Liver (tissue), 9 donors: ENCODE measurements around the gene MAPK6. TPM values are rescaled to one million over a fixed set of nuclear protein-coding genes. Genes with fewer than 3 reads are reported as not detected.

Experiments
- DNase-seq: peaks from one replicate; pipeline ENCODE4 v3.0.0-alpha.2; 2017; ENCODE audit warnings: low spot score
- H3K27ac ChIP-seq, 2 donors: one replicate each; pipeline ENCODE4 v1.7.0; 2013; ENCODE audit warnings: inconsistent platforms in 2 of 2, low read length in 2 of 2, control low read depth in 1 of 2, low read depth in 1 of 2, mild to moderate bottlenecking in 1 of 2
- H3K27me3 ChIP-seq, 4 donors: one replicate each; pipeline versions ENCODE4 v1.6.1 to v1.7.0; 2013; ENCODE audit warnings: low read length in 3 of 4, inconsistent platforms in 1 of 4, mild to moderate bottlenecking in 1 of 4, moderate library complexity in 1 of 4; ENCODE audit not compliant: control insufficient read depth in 4 of 4, insufficient read depth in 4 of 4
- H3K36me3 ChIP-seq, 4 donors: one replicate each; pipeline versions ENCODE4 v1.6.1 to v1.7.0; 2013; ENCODE audit warnings: low read length in 3 of 4, mild to moderate bottlenecking in 3 of 4, low read depth in 1 of 4, moderate library complexity in 1 of 4; ENCODE audit not compliant: control insufficient read depth in 4 of 4, insufficient read depth in 3 of 4
- H3K4me1 ChIP-seq, 4 donors: one replicate each; pipeline versions ENCODE4 v1.6.1 to v1.7.0; 2013; ENCODE audit warnings: low read length in 3 of 4, mild to moderate bottlenecking in 3 of 4, moderate library complexity in 1 of 4; ENCODE audit not compliant: control insufficient read depth in 4 of 4, insufficient read depth in 4 of 4
- H3K4me3 ChIP-seq, 3 donors: one replicate each; pipeline versions ENCODE4 v1.6.1 to v1.7.0; 2013; ENCODE audit warnings: low read length in 3 of 3, control low read depth in 1 of 3, low read depth in 1 of 3, mild to moderate bottlenecking in 1 of 3
- H3K9ac ChIP-seq, 2 donors: one replicate each; pipeline ENCODE4 v1.7.0; 2013; ENCODE audit warnings: low read length in 2 of 2, mild to moderate bottlenecking in 2 of 2, moderate library complexity in 2 of 2, control low read depth in 1 of 2, low read depth in 1 of 2
- H3K9me3 ChIP-seq, 4 donors: one replicate each; pipeline versions ENCODE4 v1.6.1 to v1.7.0; 2013; ENCODE audit warnings: low read length in 3 of 4; ENCODE audit not compliant: control insufficient read depth in 4 of 4
- EGR1 ChIP-seq, 2 donors: IDR thresholded peaks; 2 replicates each; pipeline ENCODE4 v1.6.1; 2016 to 2018; ENCODE audit warnings: antibody characterized with exemption in 2 of 2, low read depth in 2 of 2
- FOXA1 ChIP-seq: IDR thresholded peaks from 2 replicates; pipeline ENCODE4 v1.6.1; 2016; ENCODE audit warnings: antibody characterized with exemption
- FOXA2 ChIP-seq: IDR thresholded peaks from 2 replicates; pipeline ENCODE4 v1.6.1; 2016; ENCODE audit warnings: antibody characterized with exemption
- GABPA ChIP-seq, 2 donors: IDR thresholded peaks in 1 of 2; conservative IDR thresholded peaks in 1 of 2; 2 replicates each; pipeline ENCODE4 v1.6.1; 2016; ENCODE audit warnings: antibody characterized with exemption in 2 of 2, mild to moderate bottlenecking in 1 of 2, moderate library complexity in 1 of 2
- HNF4A ChIP-seq, 2 donors: conservative IDR thresholded peaks; 2 replicates each; pipeline ENCODE4 v1.6.1; 2016; ENCODE audit warnings: antibody characterized with exemption in 2 of 2, mild to moderate bottlenecking in 2 of 2
- HNF4G ChIP-seq: IDR thresholded peaks from 2 replicates; pipeline ENCODE4 v1.6.1; 2016; ENCODE audit warnings: antibody characterized with exemption
- JUND ChIP-seq, 2 donors: IDR thresholded peaks; 2 replicates each; pipeline ENCODE4 v1.6.1; 2016; ENCODE audit warnings: antibody characterized with exemption in 2 of 2
- MAX ChIP-seq: IDR thresholded peaks from 2 replicates; pipeline ENCODE4 v1.6.1; 2016; ENCODE audit warnings: antibody characterized with exemption
- NR2F2 ChIP-seq: IDR thresholded peaks from 2 replicates; pipeline ENCODE4 v1.6.1; 2016; ENCODE audit warnings: antibody characterized with exemption
- RAD21 ChIP-seq, 2 donors: IDR thresholded peaks; 2 replicates each; pipeline ENCODE4 v1.6.1; 2016; ENCODE audit warnings: antibody characterized with exemption in 2 of 2, mild to moderate bottlenecking in 2 of 2
- REST ChIP-seq: IDR thresholded peaks from 2 replicates; pipeline ENCODE4 v1.6.1; 2016; ENCODE audit warnings: antibody characterized with exemption, mild to moderate bottlenecking
- RXRA ChIP-seq, 2 donors: IDR thresholded peaks; 2 replicates each; pipeline ENCODE4 v1.6.1; 2017 to 2018; ENCODE audit warnings: antibody characterized with exemption in 2 of 2, mild to moderate bottlenecking in 1 of 2
- SP1 ChIP-seq: IDR thresholded peaks from 2 replicates; pipeline ENCODE4 v1.6.1; 2018; ENCODE audit warnings: antibody characterized with exemption, mild to moderate bottlenecking
- TAF1 ChIP-seq: conservative IDR thresholded peaks from 2 replicates; pipeline ENCODE4 v1.6.1; 2016; ENCODE audit warnings: antibody characterized with exemption, mild to moderate bottlenecking
- YY1 ChIP-seq: IDR thresholded peaks from 2 replicates; pipeline ENCODE4 v1.6.1; 2016; ENCODE audit warnings: antibody characterized with exemption, mild to moderate bottlenecking
- WGBS: extraction: QIAGEN DNeasy Blood & Tissue Kit; methylation state at CpG from one replicate; pipeline ENCODE4 v1.1.7; 2013; 5-methylcytosine and 5-hydroxymethylcytosine counted together
- polyA plus RNA-seq, 2 donors: library from polyadenylated mRNA; stranded (reverse) in 1 of 2; unstranded in 1 of 2; fragments of 200-250 nt in 1 of 2; fragments of >200 nt in 1 of 2; fragmentation: Nextera tagmentation in 1 of 2; extraction: Ambion mirVana in 1 of 2; gene quantifications; one replicate each; pipeline versions ENCODE4 v1.2.1 to v1.2.3, GENCODE V29; 2013 to 2015
- total RNA-seq, 2 donors: library from RNA; depleted of rRNA; stranded (reverse); fragments of >200 nt; gene quantifications; one replicate each; pipeline ENCODE4 v1.2.3, GENCODE V29; 2014
- TF ChIP-seq, protein P1 (sequence below): IDR thresholded peaks from 2 replicates; pipeline ENCODE4 v1.6.1; 2016; ENCODE audit warnings: antibody characterized with exemption
- TF ChIP-seq, protein P2 (sequence below): fragments of 150-350 bp; IDR thresholded peaks from 2 replicates; pipeline ENCODE4 v1.5.1; 2017; ENCODE audit warnings: improper control_type of control experiment, low read depth, low read length; ENCODE audit not compliant: missing input control
- TF ChIP-seq, protein P3 (sequence below): IDR thresholded peaks from 2 replicates; pipeline ENCODE4 v1.6.1; 2016; ENCODE audit warnings: antibody characterized with exemption
- donor health status: healthy.
- donor health status: healthy.
- donor health status: healthy.
- donor health status: healthy.
- donor health status: healthy.

MAPK6 gene
- total and polyA plus RNA-seq, 4 donors, result 9.7 to 47.8 (median 32.1) TPM

GRCh38 chr15:52068004-52068615 lies 49.1 kb downstream of the MAPK6 start:
- Histone ChIP-seq H3K27ac (no peak overlapping the region), H3K4me1 (peaks cover 19 to 45% (median 41%) of the 10 kb centered on the region in 4 donors), H3K9me3 (no peaks in the 10 kb centered on the region), H3K4me3 (no peak overlapping the region), H3K9ac (no peak overlapping the region), H3K27me3 (no peaks in the 10 kb centered on the region), H3K36me3 (peaks cover 0 to 18% (median 5%) of the 10 kb centered on the region in 4 donors)
- no peak for DNase-seq
- TF ChIP-seq NR2F2 (no peak), FOXA2 (no peak), REST (peak; percentile 5)
- WGBS, result 65% methylated on average over 2 of the region's 2 CpGs

DNA sequence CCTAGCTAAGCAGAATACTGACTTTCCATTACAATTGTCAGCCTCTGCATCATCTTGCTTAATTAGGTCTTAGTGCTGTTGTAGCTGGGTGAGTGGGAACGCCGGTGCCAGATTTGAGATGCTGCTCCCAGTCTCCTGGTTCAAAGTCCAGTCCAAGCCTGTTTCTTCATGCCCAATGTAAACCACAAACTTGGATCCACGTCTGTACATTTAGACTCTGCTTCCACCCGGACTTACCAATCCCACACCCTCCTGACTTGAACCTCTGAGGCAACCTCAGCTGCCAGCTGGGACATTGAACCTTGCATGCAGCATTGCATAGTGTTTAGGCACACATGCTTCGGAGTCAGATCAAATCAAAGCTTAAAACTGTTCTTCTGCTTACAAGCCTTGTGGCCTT lies 50.5 kb downstream of the MAPK6 start:
- H3K27ac ChIP-seq, result peak overlapping the region; percentile 42 to 59
- H3K36me3 ChIP-seq, result peaks cover 0 to 8% (median under 1%) of the 10 kb centered on the region in 4 donors
- H3K4me1 ChIP-seq, result peaks cover 19 to 45% (median 41%) of the 10 kb centered on the region in 4 donors
- DNase-seq, result no peak
- no peaks in the 10 kb centered on the region for H3K27me3 ChIP-seq
- H3K9me3 ChIP-seq, result no peaks in the 10 kb centered on the region
- WGBS, result 30% methylated on average over 5 of the region's 5 CpGs
- no peak overlapping the region for H3K4me3 ChIP-seq
- TF ChIP-seq EGR1 (IDR thresholded peaks at IDR 0.05; ENCODE audit: low read depth in 2 of 2) (peak in 1 of 2 donors; percentile 28), REST (no peak), HNF4A (conservative IDR thresholded peaks at IDR 0.05) (peak; percentile 95 to 97), TAF1 (no peak), MAX (peak; percentile 77), HNF4G (peak; percentile 82), SP1 (peak; percentile 84), RXRA (IDR thresholded peaks at IDR 0.05) (peak; percentile 97 to 98), RAD21 (IDR thresholded peaks at IDR 0.05) (peak in 1 of 2 donors; percentile 56), GABPA (IDR thresholded peaks at IDR 0.05 in 1 of 2, conservative IDR thresholded peaks at IDR 0.05 in 1 of 2) (no peak), YY1 (peak; percentile 67), NR2F2 (no peak), FOXA1 (peak; percentile 68), FOXA2 (peak; percentile 34), JUND (IDR thresholded peaks at IDR 0.05) (peak; percentile 30 to 76)
- TF ChIP-seq, protein P1, sequence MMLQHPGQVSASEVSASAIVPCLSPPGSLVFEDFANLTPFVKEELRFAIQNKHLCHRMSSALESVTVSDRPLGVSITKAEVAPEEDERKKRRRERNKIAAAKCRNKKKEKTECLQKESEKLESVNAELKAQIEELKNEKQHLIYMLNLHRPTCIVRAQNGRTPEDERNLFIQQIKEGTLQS, result peak; percentile 73
- TF ChIP-seq, protein P2, sequence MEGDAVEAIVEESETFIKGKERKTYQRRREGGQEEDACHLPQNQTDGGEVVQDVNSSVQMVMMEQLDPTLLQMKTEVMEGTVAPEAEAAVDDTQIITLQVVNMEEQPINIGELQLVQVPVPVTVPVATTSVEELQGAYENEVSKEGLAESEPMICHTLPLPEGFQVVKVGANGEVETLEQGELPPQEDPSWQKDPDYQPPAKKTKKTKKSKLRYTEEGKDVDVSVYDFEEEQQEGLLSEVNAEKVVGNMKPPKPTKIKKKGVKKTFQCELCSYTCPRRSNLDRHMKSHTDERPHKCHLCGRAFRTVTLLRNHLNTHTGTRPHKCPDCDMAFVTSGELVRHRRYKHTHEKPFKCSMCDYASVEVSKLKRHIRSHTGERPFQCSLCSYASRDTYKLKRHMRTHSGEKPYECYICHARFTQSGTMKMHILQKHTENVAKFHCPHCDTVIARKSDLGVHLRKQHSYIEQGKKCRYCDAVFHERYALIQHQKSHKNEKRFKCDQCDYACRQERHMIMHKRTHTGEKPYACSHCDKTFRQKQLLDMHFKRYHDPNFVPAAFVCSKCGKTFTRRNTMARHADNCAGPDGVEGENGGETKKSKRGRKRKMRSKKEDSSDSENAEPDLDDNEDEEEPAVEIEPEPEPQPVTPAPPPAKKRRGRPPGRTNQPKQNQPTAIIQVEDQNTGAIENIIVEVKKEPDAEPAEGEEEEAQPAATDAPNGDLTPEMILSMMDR, result no peak
- TF ChIP-seq, protein P3, sequence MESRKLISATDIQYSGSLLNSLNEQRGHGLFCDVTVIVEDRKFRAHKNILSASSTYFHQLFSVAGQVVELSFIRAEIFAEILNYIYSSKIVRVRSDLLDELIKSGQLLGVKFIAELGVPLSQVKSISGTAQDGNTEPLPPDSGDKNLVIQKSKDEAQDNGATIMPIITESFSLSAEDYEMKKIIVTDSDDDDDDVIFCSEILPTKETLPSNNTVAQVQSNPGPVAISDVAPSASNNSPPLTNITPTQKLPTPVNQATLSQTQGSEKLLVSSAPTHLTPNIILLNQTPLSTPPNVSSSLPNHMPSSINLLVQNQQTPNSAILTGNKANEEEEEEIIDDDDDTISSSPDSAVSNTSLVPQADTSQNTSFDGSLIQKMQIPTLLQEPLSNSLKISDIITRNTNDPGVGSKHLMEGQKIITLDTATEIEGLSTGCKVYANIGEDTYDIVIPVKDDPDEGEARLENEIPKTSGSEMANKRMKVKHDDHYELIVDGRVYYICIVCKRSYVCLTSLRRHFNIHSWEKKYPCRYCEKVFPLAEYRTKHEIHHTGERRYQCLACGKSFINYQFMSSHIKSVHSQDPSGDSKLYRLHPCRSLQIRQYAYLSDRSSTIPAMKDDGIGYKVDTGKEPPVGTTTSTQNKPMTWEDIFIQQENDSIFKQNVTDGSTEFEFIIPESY, result peak; percentile 78
- no peak overlapping the region for H3K9ac ChIP-seq
